HCT116 (cell line): ENCODE measurements around the gene FCN1.

ENCODE experiments used
- EZH2 ChIP-seq: fragments of 200-600 bp; sonication (generic); IDR thresholded peaks from 2 replicates; pipeline ENCODE4 v1.6.1; 2017; ENCODE audit warnings: antibody characterized with exemption, mixed run types
- SRF ChIP-seq: IDR thresholded peaks from 2 replicates; pipeline ENCODE4 v1.6.1; 2012; ENCODE audit warnings: low read depth
- TF ChIP-seq, protein P1 (sequence below), 3 experiments: fragments of 200-600 bp in 1 of 3; sonication (generic) in 1 of 3; IDR thresholded peaks in 2 of 3; conservative IDR thresholded peaks in 1 of 3; 2 replicates each; pipeline ENCODE4 v1.5.1; 2012 to 2017; ENCODE audit warnings: low read depth in 2 of 3, low read length in 2 of 3, antibody characterized with exemption in 1 of 3, borderline replicate concordance in 1 of 3, control low read depth in 1 of 3, mild to moderate bottlenecking in 1 of 3, mixed read lengths in 1 of 3, mixed run types in 1 of 3, moderate library complexity in 1 of 3; ENCODE audit not compliant: insufficient read depth in 1 of 3
- TF ChIP-seq, protein P2 (sequence below): IDR thresholded peaks from 2 replicates; pipeline ENCODE4 v1.6.1; 2012; ENCODE audit warnings: low read depth

DNA sequence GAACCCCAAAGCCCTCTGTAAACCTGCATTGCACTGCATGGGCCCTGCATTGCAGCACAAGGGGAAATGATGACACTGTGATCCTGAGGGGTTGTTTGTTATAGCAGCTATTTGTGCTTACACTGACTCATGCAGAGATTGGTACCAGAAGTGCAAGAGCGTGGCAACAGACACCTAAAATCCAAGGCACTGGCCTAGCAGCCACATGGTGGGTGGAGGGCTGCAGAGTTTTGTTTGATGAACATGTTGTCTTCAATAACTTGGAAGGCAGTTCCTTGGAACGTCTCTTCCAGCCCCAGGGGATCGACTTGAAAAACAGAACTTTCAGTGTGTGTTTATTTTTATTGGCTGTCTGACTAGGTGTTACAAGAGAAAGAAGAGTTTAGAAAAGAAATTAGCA is 22.6 kb downstream of the FCN1 start:
- TF ChIP-seq, protein P1, sequence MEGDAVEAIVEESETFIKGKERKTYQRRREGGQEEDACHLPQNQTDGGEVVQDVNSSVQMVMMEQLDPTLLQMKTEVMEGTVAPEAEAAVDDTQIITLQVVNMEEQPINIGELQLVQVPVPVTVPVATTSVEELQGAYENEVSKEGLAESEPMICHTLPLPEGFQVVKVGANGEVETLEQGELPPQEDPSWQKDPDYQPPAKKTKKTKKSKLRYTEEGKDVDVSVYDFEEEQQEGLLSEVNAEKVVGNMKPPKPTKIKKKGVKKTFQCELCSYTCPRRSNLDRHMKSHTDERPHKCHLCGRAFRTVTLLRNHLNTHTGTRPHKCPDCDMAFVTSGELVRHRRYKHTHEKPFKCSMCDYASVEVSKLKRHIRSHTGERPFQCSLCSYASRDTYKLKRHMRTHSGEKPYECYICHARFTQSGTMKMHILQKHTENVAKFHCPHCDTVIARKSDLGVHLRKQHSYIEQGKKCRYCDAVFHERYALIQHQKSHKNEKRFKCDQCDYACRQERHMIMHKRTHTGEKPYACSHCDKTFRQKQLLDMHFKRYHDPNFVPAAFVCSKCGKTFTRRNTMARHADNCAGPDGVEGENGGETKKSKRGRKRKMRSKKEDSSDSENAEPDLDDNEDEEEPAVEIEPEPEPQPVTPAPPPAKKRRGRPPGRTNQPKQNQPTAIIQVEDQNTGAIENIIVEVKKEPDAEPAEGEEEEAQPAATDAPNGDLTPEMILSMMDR (IDR thresholded peaks at IDR 0.05 in 2 of 3, conservative IDR thresholded peaks at IDR 0.05 in 1 of 3; ENCODE audit: borderline replicate concordance in 1 of 3, insufficient read depth in 1 of 3, low read depth in 2 of 3, low read length in 2 of 3) = no peak
- TF ChIP-seq, protein P2, sequence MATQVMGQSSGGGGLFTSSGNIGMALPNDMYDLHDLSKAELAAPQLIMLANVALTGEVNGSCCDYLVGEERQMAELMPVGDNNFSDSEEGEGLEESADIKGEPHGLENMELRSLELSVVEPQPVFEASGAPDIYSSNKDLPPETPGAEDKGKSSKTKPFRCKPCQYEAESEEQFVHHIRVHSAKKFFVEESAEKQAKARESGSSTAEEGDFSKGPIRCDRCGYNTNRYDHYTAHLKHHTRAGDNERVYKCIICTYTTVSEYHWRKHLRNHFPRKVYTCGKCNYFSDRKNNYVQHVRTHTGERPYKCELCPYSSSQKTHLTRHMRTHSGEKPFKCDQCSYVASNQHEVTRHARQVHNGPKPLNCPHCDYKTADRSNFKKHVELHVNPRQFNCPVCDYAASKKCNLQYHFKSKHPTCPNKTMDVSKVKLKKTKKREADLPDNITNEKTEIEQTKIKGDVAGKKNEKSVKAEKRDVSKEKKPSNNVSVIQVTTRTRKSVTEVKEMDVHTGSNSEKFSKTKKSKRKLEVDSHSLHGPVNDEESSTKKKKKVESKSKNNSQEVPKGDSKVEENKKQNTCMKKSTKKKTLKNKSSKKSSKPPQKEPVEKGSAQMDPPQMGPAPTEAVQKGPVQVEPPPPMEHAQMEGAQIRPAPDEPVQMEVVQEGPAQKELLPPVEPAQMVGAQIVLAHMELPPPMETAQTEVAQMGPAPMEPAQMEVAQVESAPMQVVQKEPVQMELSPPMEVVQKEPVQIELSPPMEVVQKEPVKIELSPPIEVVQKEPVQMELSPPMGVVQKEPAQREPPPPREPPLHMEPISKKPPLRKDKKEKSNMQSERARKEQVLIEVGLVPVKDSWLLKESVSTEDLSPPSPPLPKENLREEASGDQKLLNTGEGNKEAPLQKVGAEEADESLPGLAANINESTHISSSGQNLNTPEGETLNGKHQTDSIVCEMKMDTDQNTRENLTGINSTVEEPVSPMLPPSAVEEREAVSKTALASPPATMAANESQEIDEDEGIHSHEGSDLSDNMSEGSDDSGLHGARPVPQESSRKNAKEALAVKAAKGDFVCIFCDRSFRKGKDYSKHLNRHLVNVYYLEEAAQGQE = no peak
- TF ChIP-seq SRF = no peak
- no peak for TF ChIP-seq EZH2
